Astrocyte (in vitro differentiated cells and primary cell): ENCODE measurements around the gene TMEM233.

Experiments
- CTCF ChIP-seq: IDR thresholded peaks from 2 replicates; pipeline ENCODE4 v1.5.1; 2011; ENCODE audit warnings: low read depth, mild to moderate bottlenecking, inconsistent platforms, low read length, moderate library complexity; ENCODE audit not compliant: insufficient read depth
- EZH2 ChIP-seq: IDR thresholded peaks from 2 replicates; pipeline ENCODE4 v1.6.1; 2012; ENCODE audit warnings: mild to moderate bottlenecking, low read length, inconsistent platforms; ENCODE audit not compliant: insufficient read depth

- TF ChIP-seq CTCF (no peak), EZH2 (no peak)
Measured at GRCh38 chr12:119627019-119627643, 33.6 kb downstream of the TMEM233 start.
